Measurements from ENCODE around the gene OLR1. TPM values are rescaled to one million over a fixed set of nuclear protein-coding genes. Genes with fewer than 3 reads are reported as not detected.

Gene OLR1
- total RNA-seq, 1 experiment from 2014 or later: 0.74 TPM

DNA sequence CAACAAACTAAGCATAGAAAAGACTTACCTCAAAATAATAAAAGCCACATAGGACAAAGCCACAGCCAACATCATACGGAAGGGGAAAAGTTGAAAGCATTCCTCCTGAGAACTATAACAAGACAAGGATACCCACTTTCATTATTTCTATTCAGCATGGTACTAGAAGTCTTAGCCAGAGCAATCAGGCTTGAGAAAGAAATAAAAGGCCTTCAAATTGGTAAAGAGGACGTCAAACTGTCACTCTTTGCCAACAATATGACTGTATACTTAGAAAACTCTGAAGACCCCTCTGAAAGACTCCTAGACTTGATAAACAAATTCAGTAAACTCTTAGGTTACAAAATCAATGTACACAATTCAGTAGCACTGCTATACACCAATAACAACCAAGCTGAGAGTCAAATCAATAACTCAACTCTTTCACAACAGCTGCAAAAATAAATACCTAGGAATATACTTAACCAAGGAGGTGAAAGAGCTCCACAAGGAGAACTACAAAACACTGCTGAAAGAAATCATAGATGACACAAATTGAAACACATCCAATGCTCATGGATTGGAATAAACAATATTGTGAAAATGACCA lies 61.6 kb downstream of the OLR1 start:
- Histone ChIP-seq H3K27me3 (ENCODE audit: control insufficient read depth, insufficient read depth, low read length) (no peaks in the 10 kb centered on the region), H3K4me1 (ENCODE audit: control insufficient read depth, insufficient read depth, low read length) (no peaks in the 10 kb centered on the region), H3K27ac (ENCODE audit: low read length) (no peak overlapping the region), H3K36me3 (ENCODE audit: control insufficient read depth, insufficient read depth, low read length) (no peaks in the 10 kb centered on the region), H3K9me3 (ENCODE audit: control insufficient read depth, insufficient read depth, low read depth, low read length) (no peaks in the 10 kb centered on the region), H3K4me3 (ENCODE audit: low read depth in 2 of 2, low read length in 2 of 2) (no peak overlapping the region)
- ChIA-PET CTCF (no interaction called here), POLR2A (no interaction called here)
- TF ChIP-seq, protein P1, sequence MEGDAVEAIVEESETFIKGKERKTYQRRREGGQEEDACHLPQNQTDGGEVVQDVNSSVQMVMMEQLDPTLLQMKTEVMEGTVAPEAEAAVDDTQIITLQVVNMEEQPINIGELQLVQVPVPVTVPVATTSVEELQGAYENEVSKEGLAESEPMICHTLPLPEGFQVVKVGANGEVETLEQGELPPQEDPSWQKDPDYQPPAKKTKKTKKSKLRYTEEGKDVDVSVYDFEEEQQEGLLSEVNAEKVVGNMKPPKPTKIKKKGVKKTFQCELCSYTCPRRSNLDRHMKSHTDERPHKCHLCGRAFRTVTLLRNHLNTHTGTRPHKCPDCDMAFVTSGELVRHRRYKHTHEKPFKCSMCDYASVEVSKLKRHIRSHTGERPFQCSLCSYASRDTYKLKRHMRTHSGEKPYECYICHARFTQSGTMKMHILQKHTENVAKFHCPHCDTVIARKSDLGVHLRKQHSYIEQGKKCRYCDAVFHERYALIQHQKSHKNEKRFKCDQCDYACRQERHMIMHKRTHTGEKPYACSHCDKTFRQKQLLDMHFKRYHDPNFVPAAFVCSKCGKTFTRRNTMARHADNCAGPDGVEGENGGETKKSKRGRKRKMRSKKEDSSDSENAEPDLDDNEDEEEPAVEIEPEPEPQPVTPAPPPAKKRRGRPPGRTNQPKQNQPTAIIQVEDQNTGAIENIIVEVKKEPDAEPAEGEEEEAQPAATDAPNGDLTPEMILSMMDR (IDR thresholded peaks at IDR 0.05): no peak
- TF ChIP-seq, protein P2, sequence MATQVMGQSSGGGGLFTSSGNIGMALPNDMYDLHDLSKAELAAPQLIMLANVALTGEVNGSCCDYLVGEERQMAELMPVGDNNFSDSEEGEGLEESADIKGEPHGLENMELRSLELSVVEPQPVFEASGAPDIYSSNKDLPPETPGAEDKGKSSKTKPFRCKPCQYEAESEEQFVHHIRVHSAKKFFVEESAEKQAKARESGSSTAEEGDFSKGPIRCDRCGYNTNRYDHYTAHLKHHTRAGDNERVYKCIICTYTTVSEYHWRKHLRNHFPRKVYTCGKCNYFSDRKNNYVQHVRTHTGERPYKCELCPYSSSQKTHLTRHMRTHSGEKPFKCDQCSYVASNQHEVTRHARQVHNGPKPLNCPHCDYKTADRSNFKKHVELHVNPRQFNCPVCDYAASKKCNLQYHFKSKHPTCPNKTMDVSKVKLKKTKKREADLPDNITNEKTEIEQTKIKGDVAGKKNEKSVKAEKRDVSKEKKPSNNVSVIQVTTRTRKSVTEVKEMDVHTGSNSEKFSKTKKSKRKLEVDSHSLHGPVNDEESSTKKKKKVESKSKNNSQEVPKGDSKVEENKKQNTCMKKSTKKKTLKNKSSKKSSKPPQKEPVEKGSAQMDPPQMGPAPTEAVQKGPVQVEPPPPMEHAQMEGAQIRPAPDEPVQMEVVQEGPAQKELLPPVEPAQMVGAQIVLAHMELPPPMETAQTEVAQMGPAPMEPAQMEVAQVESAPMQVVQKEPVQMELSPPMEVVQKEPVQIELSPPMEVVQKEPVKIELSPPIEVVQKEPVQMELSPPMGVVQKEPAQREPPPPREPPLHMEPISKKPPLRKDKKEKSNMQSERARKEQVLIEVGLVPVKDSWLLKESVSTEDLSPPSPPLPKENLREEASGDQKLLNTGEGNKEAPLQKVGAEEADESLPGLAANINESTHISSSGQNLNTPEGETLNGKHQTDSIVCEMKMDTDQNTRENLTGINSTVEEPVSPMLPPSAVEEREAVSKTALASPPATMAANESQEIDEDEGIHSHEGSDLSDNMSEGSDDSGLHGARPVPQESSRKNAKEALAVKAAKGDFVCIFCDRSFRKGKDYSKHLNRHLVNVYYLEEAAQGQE (IDR thresholded peaks at IDR 0.05; ENCODE audit: insufficient read depth in 1 of 2, low read depth in 2 of 2, low read length in 1 of 2): no peak
- TF ChIP-seq SIN3A (IDR thresholded peaks at IDR 0.05; ENCODE audit: borderline replicate concordance, insufficient read depth, low read depth, low read length) (no peak), POLR2AphosphoS5 (IDR thresholded peaks at IDR 0.05; ENCODE audit: low read depth, low read length) (no peak), TCF7L2 (IDR thresholded peaks at IDR 0.05; ENCODE audit: low read depth, low read length) (no peak)
- intact Hi-C loops (cut with micrococcal nuclease; ENCODE audit: unreplicated experiment): no loop called here
- in situ Hi-C loops (cut with HindIII; ENCODE audit: low pct_unique_long_range_greater_than_20kb, low sequenced_read_pairs): no loop called here
- ATAC-seq (no peak), DNase-seq (ENCODE audit: low read depth, low spot score) (no peak)
- no TSS peak for BruUV-seq (replicated peaks)

Other genes starting within 250 kb of the OLR1 start
- gene CLEC2A, start 239.8 kb downstream of the OLR1 start, total RNA-seq (2021; ENCODE audit: unreplicated experiment): not detected
- gene CLEC12A, start 200.7 kb downstream of the OLR1 start, total RNA-seq (2021; ENCODE audit: unreplicated experiment): not detected
- gene CLEC1B, start 173.0 kb downstream of the OLR1 start, total RNA-seq (2021; ENCODE audit: unreplicated experiment): not detected
- gene CLEC12B, start 161.5 kb downstream of the OLR1 start, total RNA-seq (2021; ENCODE audit: unreplicated experiment): not detected
- not detected for gene CLEC9A, start 141.4 kb downstream of the OLR1 start, total RNA-seq (2021; ENCODE audit: unreplicated experiment)
- gene CLEC1A, start 73.1 kb downstream of the OLR1 start, total RNA-seq (2021; ENCODE audit: unreplicated experiment): 0.41 TPM
- gene CLEC7A, start 41.9 kb downstream of the OLR1 start, total RNA-seq (2021; ENCODE audit: unreplicated experiment): not detected
- gene TMEM52B, start 6.9 kb upstream of the OLR1 start, total RNA-seq (2021; ENCODE audit: unreplicated experiment): not detected
- gene GABARAPL1, start 40.7 kb upstream of the OLR1 start, total RNA-seq (2021; ENCODE audit: unreplicated experiment): 24.1 TPM
- gene KLRD1, start 135.7 kb upstream of the OLR1 start, total RNA-seq (2021; ENCODE audit: unreplicated experiment): not detected
- gene KLRK1, start 217.9 kb upstream of the OLR1 start, total RNA-seq (2021; ENCODE audit: unreplicated experiment): 0.95 TPM
- 1.4 TPM for gene KLRC4, start 237.6 kb upstream of the OLR1 start, total RNA-seq (2021; ENCODE audit: unreplicated experiment)
- 0.74 TPM for gene KLRC3, start 248.5 kb upstream of the OLR1 start, total RNA-seq (2021; ENCODE audit: unreplicated experiment)

Data from Panc1 (cell line).